Neuronal stem cell (in vitro differentiated cells): ENCODE measurements around the gene ABCB8.

Experiments used
- DNase-seq: peaks from one replicate; pipeline ENCODE4 v3.0.0-alpha.2; 2013; ENCODE audit warnings: low spot score
- H2AFZ ChIP-seq: one replicate; pipeline ENCODE4 v1.6.1; 2013; ENCODE audit warnings: mild to moderate bottlenecking, low read length, inconsistent platforms
- H2AK5ac ChIP-seq: 2 replicates; pipeline ENCODE4 v1.6.1; 2013; ENCODE audit warnings: low read depth, mild to moderate bottlenecking, inconsistent platforms, low read length, moderate library complexity, mixed read lengths
- H2BK120ac ChIP-seq: 2 replicates; pipeline ENCODE4 v1.6.1; 2013; ENCODE audit warnings: low read depth, mild to moderate bottlenecking, inconsistent platforms, low read length, moderate library complexity, mixed read lengths
- H2BK12ac ChIP-seq: one replicate; pipeline ENCODE4 v1.6.1; 2013; ENCODE audit warnings: low read length, inconsistent platforms
- H2BK15ac ChIP-seq: 2 replicates; pipeline ENCODE4 v1.6.1; 2013; ENCODE audit warnings: mild to moderate bottlenecking, low read length, inconsistent platforms, mixed read lengths
- H2BK5ac ChIP-seq: one replicate; pipeline ENCODE4 v1.6.1; 2013; ENCODE audit warnings: inconsistent platforms, mild to moderate bottlenecking, low read length, moderate library complexity
- H3K14ac ChIP-seq: one replicate; pipeline ENCODE4 v1.6.1; 2013; ENCODE audit warnings: low read length, inconsistent platforms
- H3K18ac ChIP-seq: 2 replicates; pipeline ENCODE4 v1.6.1; 2013; ENCODE audit warnings: low read length, inconsistent platforms
- H3K23ac ChIP-seq: 2 replicates; pipeline ENCODE4 v1.6.1; 2013; ENCODE audit warnings: low read depth, mild to moderate bottlenecking, mixed read lengths, low read length, inconsistent platforms; ENCODE audit not compliant: poor library complexity
- H3K27ac ChIP-seq: replicated peaks from 3 replicates; pipeline ENCODE4 v1.5.1; 2013; ENCODE audit warnings: low read length, inconsistent platforms
- H3K27me3 ChIP-seq, 3 experiments: 2 replicates each; pipeline ENCODE4 v1.6.1; 2013; ENCODE audit warnings: low read length in 3 of 3, mild to moderate bottlenecking in 2 of 3, inconsistent platforms in 1 of 3, low read depth in 1 of 3, mixed read lengths in 1 of 3, moderate library complexity in 1 of 3; ENCODE audit not compliant: control insufficient read depth in 3 of 3, insufficient read depth in 3 of 3
- H3K36me3 ChIP-seq, 2 donors: replicated peaks in 1 of 2; 2 replicates each; pipeline ENCODE4 v1.6.1; 2013; ENCODE audit warnings: low read length in 2 of 2; ENCODE audit not compliant: control insufficient read depth in 2 of 2, insufficient read depth in 2 of 2
- H3K4ac ChIP-seq: 2 replicates; pipeline ENCODE4 v1.6.1; 2013; ENCODE audit warnings: inconsistent platforms, mild to moderate bottlenecking, low read length, moderate library complexity
- H3K4me1 ChIP-seq, 2 donors: 1 replicate in 1 of 2; 2 replicates in 1 of 2; pipeline ENCODE4 v1.6.1; 2013; ENCODE audit warnings: low read length in 2 of 2, low read depth in 1 of 2; ENCODE audit not compliant: control insufficient read depth in 2 of 2, insufficient read depth in 1 of 2
- H3K4me2 ChIP-seq: one replicate; pipeline ENCODE4 v1.6.1; 2013; ENCODE audit warnings: mild to moderate bottlenecking, low read length, inconsistent platforms; ENCODE audit not compliant: insufficient read depth, poor library complexity, severe bottlenecking
- H3K4me3 ChIP-seq, 2 donors: 2 replicates each; pipeline ENCODE4 v1.5.1; 2013; ENCODE audit warnings: low read length in 2 of 2, mild to moderate bottlenecking in 2 of 2, inconsistent platforms in 1 of 2, moderate library complexity in 1 of 2
- H3K79me1 ChIP-seq: one replicate; pipeline ENCODE4 v1.6.1; 2013; ENCODE audit warnings: low read depth, mild to moderate bottlenecking, inconsistent platforms, low read length, moderate library complexity
- H3K9ac ChIP-seq: one replicate; pipeline ENCODE4 v1.6.1; 2013; ENCODE audit warnings: mild to moderate bottlenecking, low read depth, low read length, inconsistent platforms; ENCODE audit not compliant: poor library complexity
- H3K9me3 ChIP-seq, 2 donors: replicated peaks in 1 of 2; 2 replicates each; pipeline versions ENCODE3 to v1.6.1; 2013; ENCODE audit warnings: low read length in 2 of 2, mild to moderate bottlenecking in 2 of 2, inconsistent platforms in 1 of 2, low read depth in 1 of 2, mixed read lengths in 1 of 2, moderate library complexity in 1 of 2; ENCODE audit not compliant: control insufficient read depth in 2 of 2, insufficient read depth in 1 of 2
- H4K8ac ChIP-seq: one replicate; pipeline ENCODE4 v1.6.1; 2013; ENCODE audit warnings: low read depth, mild to moderate bottlenecking, inconsistent platforms, low read length, moderate library complexity
- H4K91ac ChIP-seq: one replicate; pipeline ENCODE4 v1.6.1; 2013; ENCODE audit warnings: low read length, low read depth, mild to moderate bottlenecking, inconsistent platforms; ENCODE audit not compliant: poor library complexity
- WGBS, 2 donors: extraction: QIAGEN DNeasy Blood & Tissue Kit; methylation state at CpG; one replicate each; pipeline ENCODE4 v1.1.7; 2013; ENCODE audit warnings: missing lambda C conversion rate in 2 of 2, mixed read lengths in 1 of 2; ENCODE audit not compliant: insufficient read length in 2 of 2, insufficient replicate concordance in 1 of 2; ENCODE audit errors: extremely low coverage in 2 of 2; 5-methylcytosine and 5-hydroxymethylcytosine counted together

The ABCB8 gene

DNA sequence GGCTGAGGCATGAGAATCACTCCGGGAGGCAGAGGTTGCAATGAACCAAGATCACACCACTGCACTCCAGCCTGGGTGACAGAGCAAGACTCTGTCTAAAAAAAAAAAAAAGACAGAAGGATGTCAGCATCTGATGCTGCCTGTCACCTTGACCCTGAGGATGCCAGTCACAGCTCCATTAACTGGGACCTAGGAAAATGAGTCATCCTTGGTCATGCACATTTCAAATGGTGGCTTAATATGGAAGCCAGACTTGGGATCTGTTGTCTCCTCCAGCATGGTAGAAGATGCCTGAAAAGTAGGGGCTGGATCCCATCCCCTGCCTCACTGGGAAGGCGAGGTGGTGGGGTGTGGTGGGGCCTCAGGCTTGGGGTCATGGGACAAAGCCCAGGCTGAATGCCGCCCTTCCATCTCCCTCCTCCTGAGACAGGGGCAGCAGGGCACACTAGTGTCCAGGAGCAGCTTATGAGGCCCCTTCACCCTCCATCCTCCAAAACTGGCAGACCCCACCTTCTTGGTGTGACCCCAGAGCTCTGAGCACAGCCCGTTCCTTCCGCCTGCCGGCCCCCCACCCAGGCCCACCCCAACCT, 36.1 kb upstream of the ABCB8 start:
- H3K4me2 ChIP-seq = no peak overlapping the region
- H3K23ac ChIP-seq = no peak overlapping the region
- H3K4me3 ChIP-seq = no peak overlapping the region
- peak overlapping the region; percentile 31 for H2AFZ ChIP-seq
- no peak overlapping the region for H2BK5ac ChIP-seq
- no peak overlapping the region for H4K91ac ChIP-seq
- H3K9ac ChIP-seq = no peak overlapping the region
- no peak overlapping the region for H3K14ac ChIP-seq
- H2BK120ac ChIP-seq = no peak overlapping the region
- H4K8ac ChIP-seq = no peak overlapping the region
- no peak overlapping the region for H3K27ac ChIP-seq
- H3K18ac ChIP-seq = peak overlapping the region; percentile 33
- H2AK5ac ChIP-seq = no peak overlapping the region
- peaks cover 22 to 31% of the 10 kb centered on the region in 2 donors for H3K4me1 ChIP-seq
- H2BK15ac ChIP-seq = peak overlapping the region; percentile 60
- peaks cover 5 to 18% of the 10 kb centered on the region in 2 donors for H3K9me3 ChIP-seq
- H3K36me3 ChIP-seq = no peaks in the 10 kb centered on the region
- no peak overlapping the region for H2BK12ac ChIP-seq
- H3K79me1 ChIP-seq = no peaks in the 10 kb centered on the region
- WGBS, 2 donors = no CpG with 5 or more reads among the region's 6 CpGs
- no peak for DNase-seq
- no peaks in the 10 kb centered on the region for H3K27me3 ChIP-seq
- H3K4ac ChIP-seq = no peak overlapping the region

DNA sequence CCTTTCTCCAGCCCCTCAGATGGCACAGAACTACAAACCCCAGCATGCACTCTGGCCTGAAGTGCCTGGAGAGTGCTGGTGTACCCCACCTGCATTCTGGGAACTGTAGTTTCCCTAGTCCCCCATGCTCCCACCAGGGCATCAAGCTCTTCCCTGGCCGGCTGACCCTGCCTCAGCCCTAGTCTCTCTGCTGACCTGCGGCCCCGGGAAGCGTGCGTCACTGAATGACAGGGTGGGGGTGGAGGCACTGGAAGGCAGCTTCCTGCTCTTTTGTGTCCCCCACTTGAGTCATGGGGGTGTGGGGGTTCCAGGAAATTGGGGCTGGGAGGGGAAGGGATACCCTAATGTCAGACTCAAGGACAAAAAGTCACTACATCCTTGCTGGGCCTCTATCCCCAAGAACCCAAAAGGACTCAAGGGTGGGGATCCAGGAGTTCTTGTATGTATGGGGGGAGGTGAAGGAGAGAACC, 35.4 kb upstream of the ABCB8 start:
- Histone ChIP-seq H3K4me3 (peak overlapping the region in 1 of 2 donors; percentile 2), H4K91ac (peak overlapping the region; percentile 99), H3K79me1 (no peaks in the 10 kb centered on the region), H3K4me1 (peaks cover 22 to 31% of the 10 kb centered on the region in 2 donors), H3K4ac (peak overlapping the region; percentile 56), H2BK120ac (peak overlapping the region; percentile 2), H3K14ac (peak overlapping the region; percentile 78), H4K8ac (no peak overlapping the region), H3K9me3 (peaks cover 5 to 18% of the 10 kb centered on the region in 2 donors), H3K23ac (no peak overlapping the region), H3K4me2 (no peak overlapping the region), H2BK12ac (peak overlapping the region; percentile 88), H3K18ac (peak overlapping the region; percentile 95), H2BK15ac (peak overlapping the region; percentile 46), H3K27ac (peak overlapping the region; percentile 52), H3K27me3 (no peaks in the 10 kb centered on the region), H3K9ac (no peak overlapping the region), H2AFZ (peak overlapping the region; percentile 76), H2BK5ac (peak overlapping the region; percentile 62), H2AK5ac (peak overlapping the region; percentile 93), H3K36me3 (no peaks in the 10 kb centered on the region)
- no CpG with 5 or more reads among the region's 5 CpGs for WGBS, 2 donors
- DNase-seq = peak; percentile 85

DNA sequence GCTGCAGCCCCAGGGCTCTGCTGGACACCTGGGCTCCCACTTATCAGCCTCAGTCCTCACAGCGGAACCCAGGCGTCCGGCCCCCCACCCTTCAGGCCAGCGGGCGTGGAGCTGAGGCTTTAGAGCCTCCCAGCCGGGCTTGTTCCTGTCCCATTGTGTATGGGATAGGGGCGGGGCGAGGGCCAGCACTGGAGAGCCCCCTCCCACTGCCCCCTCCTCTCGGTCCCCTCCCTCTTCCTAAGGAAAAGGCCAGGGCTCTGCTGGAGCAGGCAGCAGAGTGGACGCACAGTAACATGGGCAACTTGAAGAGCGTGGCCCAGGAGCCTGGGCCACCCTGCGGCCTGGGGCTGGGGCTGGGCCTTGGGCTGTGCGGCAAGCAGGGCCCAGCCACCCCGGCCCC, 34.7 kb upstream of the ABCB8 start:
- Histone ChIP-seq H3K27me3 (no peaks in the 10 kb centered on the region), H3K9ac (no peak overlapping the region), H3K4me1 (peaks cover 19 to 31% of the 10 kb centered on the region in 2 donors), H3K9me3 (peaks cover 5 to 18% of the 10 kb centered on the region in 2 donors), H2BK5ac (peak overlapping the region; percentile 62), H3K4ac (peak overlapping the region; percentile 56), H2BK15ac (peak overlapping the region; percentile 46), H4K8ac (no peak overlapping the region), H3K27ac (peak overlapping the region; percentile 52), H3K4me2 (no peak overlapping the region), H3K4me3 (peak overlapping the region in 1 of 2 donors; percentile 29), H2AK5ac (peak overlapping the region; percentile 93), H2AFZ (peak overlapping the region; percentile 76), H3K18ac (peak overlapping the region; percentile 95), H4K91ac (peak overlapping the region; percentile 99), H2BK12ac (no peak overlapping the region), H3K79me1 (no peaks in the 10 kb centered on the region), H3K14ac (no peak overlapping the region), H2BK120ac (peak overlapping the region; percentile 2), H3K36me3 (no peaks in the 10 kb centered on the region), H3K23ac (no peak overlapping the region)
- WGBS, 2 donors = no CpG with 5 or more reads among the region's 14 CpGs
- no peak for DNase-seq

DNA sequence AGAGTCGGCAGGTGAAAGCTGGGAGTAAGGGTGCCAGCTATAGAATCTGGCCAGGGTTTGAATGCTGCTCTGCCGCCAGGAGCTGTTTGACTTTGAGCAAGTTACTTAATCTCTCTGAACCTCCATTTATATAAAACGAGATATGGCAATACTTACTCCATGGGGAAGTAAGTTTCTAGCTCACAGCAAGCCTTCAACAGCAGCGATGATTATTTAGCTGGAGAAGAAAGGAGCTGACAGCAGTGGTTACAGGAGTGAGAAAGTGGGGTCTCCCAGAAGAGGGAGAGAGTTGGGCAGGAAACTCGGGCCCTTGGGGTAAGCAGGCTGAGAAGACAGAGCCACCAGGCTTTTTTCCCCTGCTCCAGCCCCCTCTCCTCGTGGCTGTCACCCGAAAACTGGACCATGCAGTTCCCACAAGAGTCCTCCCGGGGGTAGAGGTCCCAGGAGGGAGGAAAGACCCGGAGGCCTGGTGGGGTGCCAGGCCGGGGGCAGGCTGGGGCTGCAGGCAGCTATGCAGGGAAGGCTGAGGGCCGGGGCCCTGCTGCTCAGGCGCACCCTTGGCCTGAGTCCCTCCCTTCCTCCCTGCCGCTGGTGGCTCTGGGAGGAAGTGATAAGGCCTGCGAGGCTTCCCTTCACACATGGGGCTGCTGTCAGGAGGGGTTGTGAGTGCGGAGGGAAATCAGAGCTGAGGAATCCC, 34.0 kb upstream of the ABCB8 start:
- Histone ChIP-seq H2BK120ac (no peak overlapping the region), H2AFZ (peak overlapping the region; percentile 76), H3K4ac (no peak overlapping the region), H4K8ac (no peak overlapping the region), H3K23ac (peak overlapping the region; percentile 2), H3K4me1 (peaks cover 15 to 29% of the 10 kb centered on the region in 2 donors), H3K79me1 (no peaks in the 10 kb centered on the region), H3K4me3 (peak overlapping the region in 1 of 2 donors; percentile 29), H2BK12ac (no peak overlapping the region), H3K18ac (no peak overlapping the region), H2BK15ac (peak overlapping the region; percentile 55), H4K91ac (no peak overlapping the region), H3K9me3 (peaks cover 5 to 18% of the 10 kb centered on the region in 2 donors), H3K27me3 (no peaks in the 10 kb centered on the region), H2AK5ac (peak overlapping the region; percentile 93), H3K4me2 (no peak overlapping the region), H2BK5ac (peak overlapping the region; percentile 62), H3K36me3 (no peaks in the 10 kb centered on the region), H3K9ac (no peak overlapping the region), H3K27ac (no peak overlapping the region), H3K14ac (no peak overlapping the region)
- WGBS, 2 donors = no CpG with 5 or more reads among the region's 15 CpGs
- DNase-seq = no peak
